Measurements from ENCODE around the gene GNB4.

GNB4 gene

GRCh38 chr3:179347345-179348194, 103.7 kb downstream of the GNB4 start, which contains the start of gene MFN1:
MFN1 (plus strand) TSS chr3:179347709; CDS start chr3:179348852, 1,143 bp downstream.
- peak; percentile 89 for DNase-seq

Data from CD4-positive, alpha-beta T cell treated with Interferon gamma for 1 hour (primary cell).